ENCODE results near the gene SYNPO.

The SYNPO gene

GRCh38 chr5:150642991-150643710, 2.7 kb downstream of the SYNPO start:
- no peak for DNase-seq

GRCh38 chr5:150644058-150644457, 3.6 kb downstream of the SYNPO start:
- DNase-seq, result no peak

- DNase-seq, result no peak
Measured at GRCh38 chr5:150644514-150644913, 4.1 kb downstream of the SYNPO start.

- no peak for DNase-seq
Measured at GRCh38 chr5:150645070-150645700, 4.7 kb downstream of the SYNPO start.

GRCh38 chr5:150647275-150648251, 7.1 kb downstream of the SYNPO start:
- no peak for DNase-seq

- no peak for DNase-seq
Measured at GRCh38 chr5:150648294-150649107, 8.0 kb downstream of the SYNPO start.

DNA sequence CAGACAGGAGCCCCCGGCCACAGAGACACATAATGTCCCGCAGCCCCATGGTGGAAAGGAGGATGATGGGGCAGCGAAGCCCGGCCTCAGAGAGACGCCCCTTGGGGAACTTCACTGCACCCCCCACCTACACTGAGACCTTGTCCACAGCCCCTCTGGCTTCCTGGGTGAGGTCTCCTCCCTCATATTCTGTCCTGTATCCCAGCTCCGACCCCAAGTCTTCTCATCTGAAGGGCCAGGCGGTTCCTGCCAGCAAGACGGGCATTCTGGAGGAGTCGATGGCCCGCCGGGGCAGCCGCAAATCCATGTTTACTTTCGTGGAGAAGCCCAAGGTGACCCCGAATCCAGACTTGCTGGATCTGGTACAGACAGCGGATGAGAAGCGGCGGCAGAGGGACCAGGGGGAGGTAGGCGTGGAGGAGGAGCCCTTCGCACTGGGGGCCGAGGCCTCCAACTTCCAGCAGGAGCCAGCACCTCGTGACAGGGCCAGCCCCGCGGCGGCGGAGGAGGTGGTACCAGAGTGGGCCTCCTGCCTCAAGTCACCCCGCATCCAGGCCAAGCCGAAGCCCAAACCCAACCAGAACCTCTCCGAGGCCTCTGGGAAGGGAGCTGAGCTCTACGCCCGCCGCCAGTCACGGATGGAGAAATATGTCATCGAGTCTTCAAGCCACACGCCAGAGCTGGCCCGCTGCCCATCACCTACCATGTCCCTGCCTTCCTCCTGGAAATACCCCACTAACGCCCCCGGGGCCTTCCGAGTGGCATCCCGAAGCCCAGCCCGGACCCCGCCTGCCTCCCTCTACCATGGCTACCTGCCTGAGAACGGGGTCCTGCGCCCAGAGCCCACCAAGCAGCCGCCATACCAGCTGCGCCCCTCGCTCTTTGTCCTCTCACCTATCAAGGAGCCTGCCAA, 8.9 kb downstream of the SYNPO start:
- DNase-seq, result no peak

DNA sequence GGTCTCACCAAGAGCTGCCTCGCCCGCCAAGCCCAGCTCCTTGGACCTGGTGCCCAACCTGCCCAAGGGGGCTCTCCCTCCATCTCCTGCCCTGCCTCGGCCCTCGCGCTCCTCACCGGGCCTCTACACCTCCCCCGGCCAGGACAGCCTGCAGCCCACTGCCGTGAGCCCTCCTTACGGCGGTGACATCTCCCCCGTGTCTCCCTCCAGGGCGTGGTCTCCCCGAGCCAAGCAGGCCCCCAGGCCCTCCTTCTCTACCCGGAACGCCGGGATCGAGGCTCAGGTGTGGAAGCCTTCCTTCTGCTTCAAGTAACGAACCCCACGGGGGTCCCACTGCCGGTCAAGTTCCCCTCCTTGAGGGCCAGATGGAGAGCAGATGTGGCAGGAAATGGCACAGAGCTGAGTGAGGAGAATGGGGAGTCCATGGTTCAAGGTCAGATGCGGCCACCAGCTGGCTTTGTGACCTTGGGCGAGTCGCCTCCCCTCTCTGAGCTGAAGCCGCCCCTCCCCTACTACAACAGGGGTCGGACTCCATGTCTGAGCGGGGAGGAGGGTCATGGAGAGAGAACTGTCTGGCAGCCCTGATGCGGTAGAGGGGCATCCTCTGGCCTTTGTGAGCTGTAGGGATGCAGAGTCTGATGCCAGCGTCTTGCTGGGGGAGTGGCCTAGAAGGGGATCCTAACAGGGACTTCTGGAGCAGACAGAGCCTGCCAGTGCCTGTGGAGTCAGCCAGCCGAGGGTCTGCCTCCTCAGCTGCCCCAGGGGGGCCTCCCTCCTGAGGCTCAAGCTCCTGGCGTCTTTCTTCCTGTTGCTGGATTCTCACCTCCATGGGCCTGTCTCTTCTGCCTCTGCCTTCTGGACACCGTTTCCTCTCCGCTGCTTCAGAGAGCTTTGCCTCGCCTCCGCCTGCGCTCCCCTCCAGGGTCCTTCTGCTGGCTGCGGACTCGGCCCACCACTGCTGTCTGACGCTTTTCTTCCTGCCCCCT, 9.9 kb downstream of the SYNPO start:
- DNase-seq, result no peak

GRCh38 chr5:150651382-150651781, 10.9 kb downstream of the SYNPO start:
- no peak for DNase-seq

GRCh38 chr5:150651924-150652671, 11.6 kb downstream of the SYNPO start:
- DNase-seq, result no peak

DNA sequence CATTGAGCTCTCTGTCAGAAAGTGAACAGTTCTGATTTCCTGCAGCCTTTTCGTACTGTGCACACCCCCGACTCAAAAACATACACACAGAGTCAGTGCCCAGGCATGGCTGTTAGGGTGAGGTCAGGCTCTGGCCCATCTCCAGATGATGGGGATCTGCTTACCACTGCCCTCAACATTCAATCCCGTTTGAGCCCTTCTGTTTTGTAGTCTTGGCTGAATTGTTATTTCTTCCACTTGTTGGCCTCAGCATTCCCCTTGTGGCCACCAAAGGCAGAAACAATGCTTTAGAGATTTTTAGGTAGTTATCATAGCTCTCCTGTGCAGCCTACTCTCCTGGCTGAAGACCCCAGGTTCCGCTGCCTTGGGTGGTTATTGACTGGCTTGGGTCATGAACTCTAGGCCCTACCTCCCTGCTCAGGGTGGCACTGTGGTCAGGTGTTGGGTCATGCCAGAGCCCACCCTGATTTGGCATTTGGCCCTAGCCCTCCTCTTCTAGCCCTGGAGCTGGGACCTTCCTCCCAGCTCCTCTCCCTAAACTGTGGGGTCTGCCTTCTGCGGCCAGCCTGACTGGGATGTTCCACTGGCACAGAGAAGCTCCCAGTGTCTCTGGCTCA, 12.8 kb downstream of the SYNPO start:
- no peak for DNase-seq

- DNase-seq, result no peak
Measured at GRCh38 chr5:150653762-150654556, 13.5 kb downstream of the SYNPO start.

DNA sequence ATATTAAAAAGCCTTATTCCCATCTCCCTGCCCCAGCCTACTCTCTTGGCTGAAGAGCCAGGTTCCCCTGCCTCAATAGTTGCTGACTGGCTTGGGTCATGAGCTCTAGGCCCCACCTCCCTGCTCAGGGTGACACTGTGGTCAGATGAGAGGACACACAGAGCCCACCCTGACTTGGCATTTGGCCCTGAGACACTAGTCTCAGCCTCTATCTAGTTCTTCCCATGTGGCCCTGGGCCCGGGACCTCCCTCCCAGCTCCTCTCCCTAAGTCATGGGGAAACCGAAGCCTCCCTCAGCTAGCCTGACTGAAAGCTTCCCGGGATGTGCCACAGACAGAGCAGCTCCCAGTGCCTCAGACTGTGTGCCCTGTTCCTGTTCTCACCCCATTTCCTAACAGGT, 14.8 kb downstream of the SYNPO start:
- no peak for DNase-seq

GRCh38 chr5:150656191-150657132, 16.0 kb downstream of the SYNPO start:
- DNase-seq, result peak; percentile 67

DNA sequence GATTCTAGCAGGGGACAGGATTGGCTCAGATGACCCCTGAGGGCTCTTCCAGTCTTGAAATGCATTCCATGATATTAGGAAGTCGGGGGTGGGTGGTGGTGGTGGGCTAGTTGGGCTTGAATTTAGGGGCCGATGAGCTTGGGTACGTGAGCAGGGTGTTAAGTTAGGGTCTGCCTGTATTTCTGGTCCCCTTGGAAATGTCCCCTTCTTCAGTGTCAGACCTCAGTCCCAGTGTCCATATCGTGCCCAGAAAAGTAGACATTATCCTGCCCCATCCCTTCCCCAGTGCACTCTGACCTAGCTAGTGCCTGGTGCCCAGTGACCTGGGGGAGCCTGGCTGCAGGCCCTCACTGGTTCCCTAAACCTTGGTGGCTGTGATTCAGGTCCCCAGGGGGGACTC, 17.7 kb downstream of the SYNPO start:
- no peak for DNase-seq

GRCh38 chr5:150658699-150659265, 18.3 kb downstream of the SYNPO start:
- no peak for DNase-seq

Data from NCI-H146 (cell line).